ENCODE data around the gene LRP1. TPM values are rescaled to one million over a fixed set of nuclear protein-coding genes. Genes with fewer than 3 reads are reported as not detected.

Gene LRP1
- total and polyA plus RNA-seq, 2 of the 4 experiments (the other 2 are of a cell fraction): 73.1 to 142 TPM

GRCh38 chr12:57236201-57236924, 108.1 kb downstream of the LRP1 start (continued):
- TF ChIP-seq MXI1 (IDR thresholded peaks at IDR 0.05; ENCODE audit: borderline replicate concordance, low read depth, low read length): no peak

- H3K9ac ChIP-seq (ENCODE audit: low read depth, low read length): peak overlapping the region; percentile 5; the same call in 1 of the 2 replicates
- H2BK15ac ChIP-seq (ENCODE audit: low read depth, low read length): no peak overlapping the region
- H2AK9ac ChIP-seq (replicated peaks; ENCODE audit: low read depth, low read length, poor library complexity): no peak overlapping the region
- no peak overlapping the region for H2BK5ac ChIP-seq (ENCODE audit: low read depth, low read length, poor library complexity, severe bottlenecking)
- peaks cover 10% of the 10 kb centered on the region for H3K9me1 ChIP-seq (ENCODE audit: insufficient read depth, low read length)
- no peak overlapping the region for H3K14ac ChIP-seq (replicated peaks; ENCODE audit: low read depth, low read length)
- DNase-seq (no peak), ATAC-seq (ENCODE audit: low read depth) (no peak)
- intact Hi-C loops (cut with micrococcal nuclease) (loop anchor here (5.0 kb wide), 1 partner anchor 170 kb away; no protein-coding TSS in a partner anchor), dilution Hi-C loops (cut with HindIII; ENCODE audit: low sequenced_read_pairs, unreplicated experiment) (no loop called here), in situ Hi-C loops (cut with MboI; ENCODE audit: low sequenced_read_pairs) (no loop called here)
- no peak overlapping the region for H3K56ac ChIP-seq (ENCODE audit: extremely low read depth, insufficient read depth, low read length)
- peaks cover 31% of the 10 kb centered on the region for H3K36me3 ChIP-seq (ENCODE audit: control insufficient read depth, insufficient read depth, low read length)
- no peak overlapping the region for H2AK5ac ChIP-seq (ENCODE audit: low read depth, low read length)
- H3K27me3 ChIP-seq (ENCODE audit: control insufficient read depth, insufficient read depth, low read length): peaks cover 5% of the 10 kb centered on the region; the same call in 1 of the 2 replicates
- H3K4me3 ChIP-seq (ENCODE audit: insufficient read depth, low read depth, low read length): no peak overlapping the region
- no peak overlapping the region for H3K27ac ChIP-seq (ENCODE audit: insufficient read depth, low read length)
- no TSS peak for BruUV-seq (replicated peaks)
- no peak overlapping the region for H2BK20ac ChIP-seq (ENCODE audit: low read depth, low read length)
- CTCF ChIA-PET: no interaction called here
- no peak overlapping the region for H2BK120ac ChIP-seq (ENCODE audit: low read depth, low read length)
- no peak overlapping the region for H4K91ac ChIP-seq (ENCODE audit: insufficient read depth, low read depth, low read length)
- H3K4ac ChIP-seq (ENCODE audit: low read depth, low read length): no peak overlapping the region
- POLR2A ChIA-PET (ENCODE audit: unreplicated experiment): no interaction called here
- H4K5ac ChIP-seq (ENCODE audit: low read depth, low read length): no peak overlapping the region
- no peak overlapping the region for H3K23ac ChIP-seq (ENCODE audit: low read depth, low read length)
- no peak overlapping the region for H3K4me2 ChIP-seq (ENCODE audit: low read depth, low read length)
- peaks cover 8 to 33% of the 10 kb centered on the region in 2 experiments for H3K79me1 ChIP-seq (ENCODE audit: low read depth in 1 of 2, low read length in 2 of 2)
- H2AFZ ChIP-seq (replicated peaks; ENCODE audit: low read length, poor library complexity): no peak overlapping the region
- H4K8ac ChIP-seq (ENCODE audit: low read depth in 2 of 2, low read length in 2 of 2): no peak overlapping the region
- no CpG with 5 or more reads among the region's 9 CpGs for WGBS, 2 experiments (ENCODE audit: extremely low coverage in 2 of 2, insufficient read length in 1 of 2)
- H3K18ac ChIP-seq (ENCODE audit: low read depth, low read length): no peak overlapping the region
- peaks cover 35% of the 10 kb centered on the region for H4K20me1 ChIP-seq (ENCODE audit: insufficient read depth, low read length)
- H3K4me1 ChIP-seq (ENCODE audit: control insufficient read depth, insufficient read depth, low read length): peaks cover 12% of the 10 kb centered on the region
- H3K9me3 ChIP-seq (ENCODE audit: control insufficient read depth, insufficient read depth, low read length): no peaks in the 10 kb centered on the region
- no peak for TF ChIP-seq RAD21 (IDR thresholded peaks at IDR 0.05; ENCODE audit: low read length)
- no peak for TF ChIP-seq MAZ (IDR thresholded peaks at IDR 0.05; ENCODE audit: borderline replicate concordance, low read depth, low read length)
- no peak for TF ChIP-seq POLR2A (IDR thresholded peaks at IDR 0.05; ENCODE audit: low read depth, low read length)
- no peak for TF ChIP-seq RCOR1 (IDR thresholded peaks at IDR 0.05; ENCODE audit: insufficient replicate concordance, low read length)
- TF ChIP-seq MXI1 (IDR thresholded peaks at IDR 0.05; ENCODE audit: borderline replicate concordance, low read depth, low read length): no peak
- no peak for TF ChIP-seq MAFK (IDR thresholded peaks at IDR 0.05; ENCODE audit: low read depth, low read length)
- TF ChIP-seq ELK1 (IDR thresholded peaks at IDR 0.05; ENCODE audit: borderline replicate concordance, low read depth, low read length): no peak
- TF ChIP-seq USF2 (IDR thresholded peaks at IDR 0.05; ENCODE audit: low read depth, low read length): no peak
- no peak for TF ChIP-seq CHD1 (IDR thresholded peaks at IDR 0.05; ENCODE audit: low read depth, low read length)
- no peak for TF ChIP-seq FOS (IDR thresholded peaks at IDR 0.05; ENCODE audit: low read depth, low read length)
- TF ChIP-seq NFE2L2 (IDR thresholded peaks at IDR 0.05; ENCODE audit: low read depth, low read length): no peak
- no peak for TF ChIP-seq CEBPB (IDR thresholded peaks at IDR 0.05; ENCODE audit: low read depth, low read length)
- TF ChIP-seq RFX5 (IDR thresholded peaks at IDR 0.05; ENCODE audit: low read depth, low read length): no peak
Observed at GRCh38 chr12:57236925-57237595, 108.8 kb downstream of the LRP1 start.

Measured in IMR-90 (cell line).